ENCODE data around the gene TSHZ2.

GRCh38 chr20:53252002-53252401, 279.8 kb downstream of the TSHZ2 start:
- no peak for TF ChIP-seq POLR2AphosphoS5 (IDR thresholded peaks at IDR 0.05; ENCODE audit: low read depth, low read length)
- no peak for TF ChIP-seq TAF1 (IDR thresholded peaks at IDR 0.05; ENCODE audit: borderline replicate concordance, insufficient read depth, low read length)

Measured in PFSK-1 (cell line).